ENCODE measurements around the gene SLC25A10.

SLC25A10 gene

GRCh38 chr17:81711814-81712467, at the start of gene SLC25A10:
Gene SLC25A10, plus strand, starts transcription at chr17:81712284. Its CDS starts 143 bp downstream, at chr17:81712427.
- peak; percentile 62 for DNase-seq

DNA sequence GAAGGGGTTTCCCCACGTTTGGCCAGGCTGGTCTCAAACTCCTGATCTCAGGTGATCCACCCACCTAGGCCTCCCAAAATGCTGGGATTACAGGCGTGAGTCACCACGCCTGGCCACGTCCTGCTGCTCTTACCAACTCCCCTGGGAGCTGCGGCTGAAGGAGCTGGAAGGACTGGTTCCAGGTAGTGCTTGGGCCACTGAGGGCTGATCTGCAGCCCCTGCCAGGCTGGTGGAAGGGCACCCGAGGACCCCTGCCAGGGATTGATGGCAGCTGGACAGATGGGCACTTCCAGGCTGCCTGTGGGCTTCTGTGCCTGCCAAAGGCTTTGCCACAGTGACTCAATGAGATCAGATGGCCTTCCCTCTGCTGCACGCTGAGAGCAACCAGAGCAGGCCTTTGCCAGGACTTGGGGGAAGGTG, 48.0 kb upstream of the SLC25A10 start:
- no peak for DNase-seq

- DNase-seq, result peak; percentile 19
Observed at GRCh38 chr17:81665205-81666091, 46.6 kb upstream of the SLC25A10 start.

DNA sequence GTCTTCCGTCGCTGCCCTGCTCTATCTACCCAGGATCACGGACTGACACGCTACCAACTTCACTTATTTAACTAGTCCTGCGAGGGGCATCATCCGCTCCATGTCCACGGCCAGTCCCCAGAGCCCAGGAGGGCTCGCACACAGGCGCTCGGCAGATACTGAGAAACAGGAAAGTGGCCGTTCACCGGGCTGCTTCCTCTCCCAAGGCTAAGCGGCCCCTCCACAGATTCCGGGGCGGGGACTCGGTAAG, 46.1 kb upstream of the SLC25A10 start:
- peak; percentile 14 for DNase-seq

DNA sequence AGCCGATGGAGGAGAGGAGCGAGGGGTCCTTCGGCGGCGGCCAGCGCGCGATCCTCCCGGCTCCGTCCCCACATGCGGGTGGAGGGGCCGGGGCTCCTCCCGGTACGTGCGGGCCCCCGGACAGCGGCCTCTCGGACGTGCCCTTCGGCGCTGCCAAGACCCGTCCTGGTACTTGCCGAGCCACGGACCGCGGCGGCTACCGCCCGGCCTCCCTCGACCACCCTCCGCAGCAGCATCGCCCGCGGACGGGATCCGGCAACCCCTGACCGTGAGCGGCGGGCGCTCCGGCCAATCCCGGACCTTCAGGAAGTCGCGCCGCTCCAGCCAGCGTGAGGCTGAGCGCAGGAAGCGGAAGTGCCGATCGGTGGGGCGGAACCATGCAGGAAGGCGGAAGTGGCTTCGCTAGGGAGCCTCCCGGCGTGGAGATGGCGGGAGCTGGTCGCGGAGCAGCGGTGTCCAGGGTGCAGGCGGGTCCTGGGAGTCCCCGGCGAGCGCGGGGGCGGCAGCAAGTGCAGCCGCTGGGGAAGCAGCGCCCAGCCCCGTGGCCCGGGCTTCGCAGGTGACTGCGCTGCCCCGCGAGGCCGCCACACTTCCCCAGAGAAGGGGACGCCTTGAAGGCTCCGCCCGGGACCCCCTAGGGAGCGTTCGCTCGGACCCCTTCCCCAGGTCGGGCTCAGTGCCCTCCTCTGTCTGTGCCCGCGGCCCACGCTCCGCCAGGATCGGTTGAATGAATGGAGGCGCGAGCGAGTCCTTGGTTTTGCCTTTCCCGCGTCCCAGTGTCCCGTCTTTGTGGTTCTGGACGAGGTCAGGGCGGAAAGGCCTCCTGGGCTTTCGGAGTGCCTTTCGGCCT, 45.5 kb upstream of the SLC25A10 start, which contains the start of the genes CCDC137 and OXLD1:
Gene CCDC137, plus strand, starts transcription at position 396 of the 850 bp plus-strand sequence. Its CDS starts 30 bp downstream, at position 426.
Gene OXLD1, minus strand, starts transcription at position 264 of the 850 bp plus-strand sequence. Its CDS starts 28 bp downstream, at position 236.
- peak; percentile 95 for DNase-seq

GRCh38 chr17:81667754-81668153, 44.3 kb upstream of the SLC25A10 start:
- no peak for DNase-seq

DNA sequence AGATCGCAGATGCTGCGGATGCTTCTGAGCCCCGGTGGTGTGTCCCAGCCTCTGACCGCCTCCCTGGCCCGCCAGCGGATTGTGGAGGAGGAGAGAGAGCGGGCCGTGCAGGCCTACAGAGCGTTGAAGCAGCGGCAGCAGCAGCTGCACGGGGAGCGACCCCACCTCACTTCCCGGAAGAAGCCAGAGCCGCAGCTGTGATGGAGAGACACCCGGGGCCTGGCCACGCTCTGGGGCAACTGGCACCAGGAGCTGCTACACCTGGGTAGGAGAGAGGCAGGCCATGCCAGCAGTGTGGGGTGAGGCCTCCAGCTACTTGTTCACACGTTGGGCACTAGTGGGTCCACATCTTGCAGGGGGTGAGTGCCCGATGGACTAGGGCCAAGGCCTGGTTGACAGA, 39.6 kb upstream of the SLC25A10 start:
- no peak for DNase-seq

GRCh38 chr17:81672954-81673353, 39.1 kb upstream of the SLC25A10 start:
- no peak for DNase-seq

DNA sequence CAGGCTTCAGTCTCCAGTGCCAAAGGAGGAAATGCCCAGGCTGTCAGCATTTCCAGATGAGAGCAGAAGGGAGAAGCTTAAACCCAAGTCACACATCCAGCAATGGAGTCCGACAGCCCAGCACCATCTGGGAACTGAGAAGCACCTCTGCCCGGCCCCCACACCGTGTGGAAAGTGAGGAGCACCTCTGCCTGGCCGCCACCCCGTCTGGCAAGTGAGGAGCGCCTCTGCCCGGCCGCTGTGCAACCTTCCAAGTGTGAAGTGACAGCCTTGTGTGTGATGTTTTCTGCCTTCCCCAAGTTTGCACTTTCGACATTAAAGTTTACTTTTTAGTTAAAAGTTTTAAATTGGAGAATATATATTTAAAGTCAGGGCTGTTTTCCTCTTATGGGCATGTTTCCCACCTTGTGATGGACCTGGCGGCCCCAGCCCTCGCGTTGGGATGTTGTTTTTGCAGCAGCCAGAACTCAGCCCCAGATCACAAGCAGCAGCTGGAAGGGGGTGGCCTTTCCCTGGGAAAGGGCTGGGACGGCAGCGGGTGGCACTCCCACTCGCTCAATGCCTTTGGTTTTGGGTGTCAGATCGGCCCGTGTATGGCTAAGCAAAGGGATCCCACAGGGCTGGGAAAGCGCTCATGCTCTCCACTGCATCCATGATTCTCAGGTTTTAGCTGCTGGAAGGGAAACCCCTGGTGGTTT, 38.4 kb upstream of the SLC25A10 start:
- DNase-seq, result no peak

- DNase-seq, result peak; percentile 25
Observed at GRCh38 chr17:81675515-81676221, 36.4 kb upstream of the SLC25A10 start.

DNA sequence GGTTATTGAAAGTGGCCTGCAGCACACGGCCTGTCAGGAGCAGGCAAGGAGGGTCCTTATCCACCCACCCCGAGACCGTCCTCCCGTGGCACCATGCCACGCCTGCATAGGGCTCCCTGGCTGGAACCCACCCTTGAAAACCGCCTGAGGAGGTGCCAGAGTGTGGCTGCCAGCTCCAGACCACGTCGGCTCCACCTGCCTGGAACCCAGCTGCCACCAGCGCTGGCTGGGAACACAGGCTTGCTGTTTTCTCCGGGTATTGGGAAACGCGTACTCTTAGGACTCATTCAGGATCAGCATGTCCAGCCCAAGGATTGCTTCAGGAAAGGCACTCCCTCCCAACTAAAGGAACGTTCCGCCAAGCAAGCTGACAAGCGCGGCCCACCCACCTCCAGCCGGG, 35.2 kb upstream of the SLC25A10 start:
- no peak for DNase-seq

GRCh38 chr17:81680150-81680549, 31.9 kb upstream of the SLC25A10 start:
- no peak for DNase-seq

GRCh38 chr17:81681672-81682071, 30.4 kb upstream of the SLC25A10 start:
- no peak for DNase-seq

- peak; percentile 12 for DNase-seq
Observed at GRCh38 chr17:81682565-81683207, 29.4 kb upstream of the SLC25A10 start.

DNA sequence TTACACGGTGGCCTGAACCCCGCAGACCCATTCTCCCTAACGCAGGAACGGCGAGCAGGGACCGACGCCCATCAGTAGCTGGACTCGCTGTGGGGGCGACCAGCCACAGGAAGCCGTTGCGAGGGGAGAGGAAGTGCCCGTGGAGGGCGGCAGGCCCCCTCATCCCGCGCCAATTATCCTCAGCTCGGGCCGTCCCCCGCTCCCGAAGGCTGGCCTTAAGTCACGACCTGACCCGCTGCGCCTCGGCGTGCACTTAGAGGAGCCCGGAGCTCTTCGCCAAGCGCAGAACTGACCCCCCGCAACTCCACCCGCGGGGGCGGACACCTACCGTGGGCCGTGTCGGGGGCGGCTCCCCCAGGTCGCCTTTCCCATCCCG, 28.9 kb upstream of the SLC25A10 start:
- DNase-seq, result no peak

GRCh38 chr17:81683584-81684441, 28.3 kb upstream of the SLC25A10 start, which contains the start of the genes ARL16 and HGS:
Gene ARL16, minus strand, starts transcription at chr17:81683797. Its CDS starts 44 bp downstream, at chr17:81683753.
Gene HGS, plus strand, starts transcription at chr17:81684011. Its CDS starts 56 bp downstream, at chr17:81684067.
- peak; percentile 99 for DNase-seq

DNA sequence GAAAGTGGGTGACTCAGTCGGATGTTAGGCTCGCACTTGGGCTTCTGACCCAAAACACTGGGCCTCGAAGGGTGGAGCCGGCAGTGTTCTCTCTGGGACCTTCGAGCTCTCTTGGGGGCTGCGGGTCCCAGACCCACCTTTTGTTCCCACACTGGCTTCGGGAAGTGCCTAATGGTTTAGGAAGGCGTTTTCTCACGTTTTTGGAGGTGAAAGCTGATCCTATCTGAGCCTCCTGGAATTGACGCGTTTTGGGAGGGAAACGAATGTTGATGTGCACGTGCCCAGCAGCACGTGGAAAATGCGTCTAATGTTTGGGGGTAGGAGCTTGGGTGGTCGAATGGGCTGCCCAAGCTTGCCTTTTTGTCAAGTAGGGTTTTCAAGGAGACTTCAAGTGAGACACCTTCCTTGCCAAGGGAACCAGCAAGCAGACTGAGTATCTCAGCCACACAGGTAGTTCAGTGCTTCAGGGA, 27.6 kb upstream of the SLC25A10 start:
- DNase-seq, result no peak

DNA sequence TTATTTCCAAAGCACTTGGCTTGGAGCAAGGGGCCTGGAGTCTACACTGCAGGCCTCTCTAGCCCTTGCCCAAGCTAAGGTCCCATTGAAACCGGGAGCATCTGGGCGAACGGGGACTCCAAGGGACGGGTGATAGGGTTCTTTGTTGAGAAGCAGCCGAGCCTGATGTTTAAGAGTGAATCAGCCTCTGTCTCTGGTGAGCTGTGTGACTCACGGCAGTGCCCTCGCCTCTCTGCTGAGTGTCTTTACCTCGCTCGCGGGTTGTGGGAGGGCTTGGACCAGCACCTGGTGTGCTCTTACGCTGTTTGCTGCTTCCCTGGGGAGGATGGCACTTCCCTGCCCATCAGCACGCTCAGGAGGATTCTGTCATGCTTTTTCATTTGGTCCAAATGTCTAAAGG, 27.0 kb upstream of the SLC25A10 start:
- DNase-seq, result peak; percentile 54

- no peak for DNase-seq
Observed at GRCh38 chr17:81686614-81687013, 25.5 kb upstream of the SLC25A10 start.

Measured in fibroblast of upper back skin (primary cell).